Frontal cortex (tissue), 4 donors: Measurements from ENCODE around the gene OGFR. TPM values are rescaled to one million over a fixed set of nuclear protein-coding genes. Genes with fewer than 3 reads are reported as not detected.

Experiments
- DNase-seq, 2 donors: peaks; one replicate each; pipeline ENCODE4 v3.0.0; 2012; ENCODE audit warnings: low spot score in 2 of 2
- FAIRE-seq: peaks from 2 replicates; lab custom pipeline; 2012; peaks lifted over from hg19 to GRCh38; lab: Jason Lieb, UNC
- total RNA-seq: library from RNA; depleted of rRNA; stranded (reverse); fragments of >200 nt; gene quantifications from one replicate; pipeline ENCODE4 v1.2.3, GENCODE V29; 2014
- donor health status: control.
- donor health status: control.
- donor health status: control.

OGFR gene
- total RNA-seq, 1 donor from 2014 or later, result 24.1 TPM

DNA sequence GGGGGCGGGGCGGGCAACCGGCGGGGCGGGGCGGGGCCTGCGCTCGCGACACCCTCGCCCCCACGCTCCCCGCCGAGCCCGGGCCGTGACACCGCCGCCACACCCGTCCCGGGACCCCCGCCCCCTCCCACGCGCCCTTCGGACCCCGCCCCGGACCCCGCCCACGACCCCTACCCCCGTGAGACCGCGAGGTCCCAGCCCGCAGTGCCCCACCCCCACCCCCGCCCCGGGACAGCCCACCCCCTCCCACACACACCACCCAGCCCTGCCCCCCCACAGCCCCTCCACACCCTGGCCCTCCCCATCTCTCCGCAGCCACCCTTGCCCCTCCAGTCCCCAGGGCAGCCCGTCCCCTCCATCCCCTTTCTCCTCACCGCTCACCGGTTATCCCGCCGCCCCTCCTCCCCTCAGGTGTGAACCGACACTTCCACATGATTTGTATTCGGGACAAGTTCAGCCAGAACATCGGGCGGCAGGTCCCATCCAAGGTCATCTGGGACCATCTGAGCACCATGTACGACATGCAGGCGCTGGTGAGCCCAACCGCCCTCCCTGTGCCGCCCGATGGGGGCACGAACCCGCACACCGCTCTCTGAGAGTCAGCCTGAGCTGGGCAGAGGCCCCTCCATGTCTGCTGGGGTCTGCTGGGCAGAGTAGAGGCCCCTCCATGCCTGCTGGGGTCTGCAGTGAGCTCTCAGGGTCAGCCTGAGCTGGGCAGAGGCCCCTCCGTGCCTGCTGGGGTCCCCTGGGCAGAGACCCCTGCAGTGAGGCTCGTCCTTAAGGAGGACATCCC is 7.7 kb upstream of the OGFR start:
- DNase-seq, result no peak
- FAIRE-seq, result no peak

DNA sequence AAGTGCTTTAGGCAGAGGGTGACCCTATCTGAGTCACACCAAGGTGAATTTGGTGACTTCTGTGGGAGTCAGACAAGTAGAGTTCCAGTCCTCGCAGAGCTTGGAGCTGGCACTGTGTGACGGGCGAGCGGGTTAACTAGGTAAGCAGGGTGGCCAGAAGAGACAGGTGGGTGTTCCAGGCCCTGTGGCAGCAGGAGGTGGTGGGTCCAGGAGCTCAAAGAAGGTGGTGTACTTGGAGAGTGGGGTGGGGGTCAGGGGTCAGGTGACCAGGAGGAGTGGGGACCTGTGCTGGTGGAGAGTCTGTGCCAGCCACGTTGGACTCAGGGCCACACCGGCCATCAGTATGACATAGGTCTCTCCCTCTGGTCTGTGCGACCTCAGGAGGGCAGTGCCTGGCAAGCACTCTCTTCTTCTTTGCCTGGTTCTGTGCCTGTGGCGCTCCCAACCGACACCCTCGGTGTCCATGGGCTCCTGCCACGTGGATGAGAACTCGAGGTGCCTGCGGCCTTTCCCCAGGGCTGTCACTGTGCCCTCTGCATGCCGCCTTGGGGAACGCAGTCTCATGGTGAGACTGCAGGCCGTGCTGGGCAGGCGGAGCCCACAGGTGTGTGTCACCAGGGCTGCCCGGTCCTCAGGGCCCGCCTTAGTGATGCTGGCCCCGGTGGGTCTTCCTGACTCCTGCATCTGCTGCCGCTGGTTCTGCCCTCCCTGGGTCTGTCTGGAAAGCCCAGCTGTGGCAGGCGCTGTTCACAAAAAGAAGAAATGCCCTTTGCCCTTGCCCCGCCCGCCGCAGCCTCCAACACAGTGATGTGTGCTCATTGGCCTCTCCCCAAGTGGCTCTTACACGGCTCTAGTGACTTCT is 6.7 kb upstream of the OGFR start:
- no peak for FAIRE-seq
- DNase-seq, result no peak

DNA sequence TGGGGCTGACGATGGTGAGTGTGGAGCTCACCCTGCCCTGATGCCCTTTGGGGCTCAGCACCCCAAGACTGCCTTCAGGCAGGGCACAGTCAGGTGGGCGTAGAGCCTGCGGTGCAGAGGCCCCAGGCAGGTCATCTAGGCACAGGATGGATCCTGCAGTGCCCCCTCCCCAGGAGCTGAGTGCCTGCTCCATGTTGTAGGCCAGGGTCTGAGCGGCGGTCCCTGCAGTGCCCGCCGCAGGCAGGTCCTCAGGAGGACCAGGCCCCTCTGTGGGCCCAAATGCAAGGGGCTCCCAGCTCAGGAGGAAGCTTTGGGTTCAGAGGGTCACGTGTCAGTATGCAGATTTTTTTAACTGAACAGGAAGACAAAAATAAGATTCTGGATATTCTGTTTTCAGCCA is 5.6 kb upstream of the OGFR start:
- DNase-seq, result no peak
- no peak for FAIRE-seq

DNA sequence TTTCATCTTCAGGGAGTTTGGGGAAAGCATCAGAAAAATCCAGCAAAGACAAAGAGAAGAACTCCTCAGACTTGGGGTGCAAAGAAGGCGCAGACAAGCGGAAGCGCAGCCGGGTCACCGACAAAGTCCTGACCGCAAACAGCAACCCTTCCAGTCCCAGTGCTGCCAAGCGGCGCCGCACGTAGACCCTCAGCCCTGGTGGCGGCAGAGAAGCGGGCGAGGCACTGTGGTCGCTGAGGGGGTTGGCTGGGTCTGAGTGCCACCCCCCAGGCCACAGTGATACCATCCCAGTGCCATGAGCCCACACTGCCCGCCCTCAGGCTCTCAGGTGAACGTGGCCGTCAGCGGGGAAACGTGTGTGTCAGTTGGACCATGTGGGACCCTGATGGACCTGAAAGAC is 5.2 kb upstream of the OGFR start:
- DNase-seq, result no peak
- FAIRE-seq, result no peak

DNA sequence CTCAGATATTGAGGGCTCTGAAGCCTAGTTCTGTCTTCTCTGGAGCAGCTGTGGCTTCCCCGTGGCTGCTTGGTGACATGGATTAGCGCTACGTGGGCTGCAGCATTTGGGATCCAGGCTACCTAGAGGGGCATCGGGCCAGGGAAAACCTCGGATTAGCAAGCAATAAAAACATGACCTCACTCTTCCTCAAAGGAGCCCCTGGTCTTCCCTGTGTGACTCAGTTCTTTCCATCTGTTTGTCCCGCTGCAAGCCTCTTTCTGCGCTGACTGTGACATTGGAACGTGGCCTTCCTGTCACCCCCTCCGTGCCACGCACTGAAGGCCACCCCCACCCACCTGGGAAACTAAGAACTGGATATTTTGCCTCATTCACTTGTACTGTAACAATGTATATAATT is 4.8 kb upstream of the OGFR start:
- FAIRE-seq, result no peak
- DNase-seq, result no peak

DNA sequence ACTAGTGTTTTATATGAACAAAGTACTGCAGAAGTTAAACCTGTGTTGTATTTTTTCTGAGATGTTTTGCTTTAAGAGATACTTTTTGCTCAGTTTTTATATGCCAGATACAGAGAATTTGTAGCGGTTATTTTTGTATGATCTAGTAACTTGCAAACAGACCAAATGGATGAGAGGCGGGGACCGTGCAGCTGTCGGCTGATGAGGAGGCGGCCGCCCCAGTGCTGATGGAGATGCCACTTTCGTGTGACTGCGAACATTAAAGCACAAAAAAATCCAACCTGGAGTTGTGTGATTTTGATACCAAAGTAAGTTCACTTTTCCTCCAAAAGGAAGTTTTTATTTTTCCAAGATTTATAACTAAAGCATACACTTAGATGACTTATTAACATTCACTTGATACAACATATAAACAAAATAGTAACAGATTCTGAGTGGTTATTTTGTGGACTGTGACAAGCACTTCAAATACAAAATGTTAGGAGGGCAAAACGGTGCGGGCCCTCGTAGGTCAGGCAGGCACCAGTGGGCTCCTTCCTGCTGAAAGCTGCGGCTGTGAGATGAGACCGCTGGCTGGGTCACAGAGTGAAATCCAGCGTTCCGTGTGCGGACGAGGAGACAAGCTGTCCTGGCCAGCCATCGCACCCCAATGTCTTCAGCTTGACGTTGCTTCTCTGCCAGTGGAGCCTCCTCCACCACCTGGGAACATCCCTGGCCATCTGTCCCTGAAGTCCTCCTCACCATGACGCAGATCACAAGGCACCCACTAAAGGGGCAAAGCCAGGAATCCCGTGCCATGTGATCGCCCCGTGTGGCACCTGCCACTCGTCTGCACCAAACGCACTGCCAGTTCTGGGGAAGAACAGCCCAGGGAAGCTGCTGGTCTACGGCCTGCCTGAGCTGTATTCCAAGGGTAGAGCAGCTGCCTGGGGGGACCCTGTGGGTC is 4.0 kb upstream of the OGFR start:
- FAIRE-seq, result no peak
- no peak for DNase-seq

DNA sequence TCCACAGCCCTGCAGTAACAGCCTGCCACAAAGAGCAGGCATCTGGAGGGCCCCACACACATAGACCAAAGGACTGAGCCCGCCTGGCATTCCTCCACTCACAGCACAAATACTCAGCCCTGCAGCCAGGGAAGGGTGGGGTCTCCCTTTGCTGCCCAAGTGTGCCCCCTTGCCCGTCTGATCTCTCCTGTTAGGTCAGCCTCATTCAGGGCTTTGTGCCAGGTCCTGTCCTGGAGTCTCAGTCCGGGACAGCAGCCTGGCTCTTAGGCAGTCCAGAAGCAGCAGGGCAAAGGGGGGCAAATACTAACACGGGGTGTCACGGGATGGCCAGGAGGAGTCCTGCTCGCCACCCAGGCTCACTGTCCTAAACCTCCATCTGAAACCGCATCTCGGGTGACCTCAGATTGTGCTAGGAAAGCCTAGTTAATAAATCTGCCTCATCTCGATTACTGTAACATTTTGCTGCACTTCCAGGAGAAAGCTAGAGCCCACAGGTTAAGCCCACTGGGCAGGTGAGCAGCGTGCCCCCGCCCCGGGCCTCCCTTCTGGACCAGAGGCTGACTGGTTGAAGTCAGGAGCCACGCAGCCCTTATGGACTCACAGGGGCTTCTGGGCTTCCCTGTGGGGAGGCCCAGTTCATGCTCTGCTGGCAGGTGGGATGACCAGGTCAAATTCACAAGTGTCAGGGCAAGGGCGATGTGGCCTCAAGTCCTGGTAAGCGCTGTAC is 3.2 kb upstream of the OGFR start:
- no peak for DNase-seq
- FAIRE-seq, result no peak

DNA sequence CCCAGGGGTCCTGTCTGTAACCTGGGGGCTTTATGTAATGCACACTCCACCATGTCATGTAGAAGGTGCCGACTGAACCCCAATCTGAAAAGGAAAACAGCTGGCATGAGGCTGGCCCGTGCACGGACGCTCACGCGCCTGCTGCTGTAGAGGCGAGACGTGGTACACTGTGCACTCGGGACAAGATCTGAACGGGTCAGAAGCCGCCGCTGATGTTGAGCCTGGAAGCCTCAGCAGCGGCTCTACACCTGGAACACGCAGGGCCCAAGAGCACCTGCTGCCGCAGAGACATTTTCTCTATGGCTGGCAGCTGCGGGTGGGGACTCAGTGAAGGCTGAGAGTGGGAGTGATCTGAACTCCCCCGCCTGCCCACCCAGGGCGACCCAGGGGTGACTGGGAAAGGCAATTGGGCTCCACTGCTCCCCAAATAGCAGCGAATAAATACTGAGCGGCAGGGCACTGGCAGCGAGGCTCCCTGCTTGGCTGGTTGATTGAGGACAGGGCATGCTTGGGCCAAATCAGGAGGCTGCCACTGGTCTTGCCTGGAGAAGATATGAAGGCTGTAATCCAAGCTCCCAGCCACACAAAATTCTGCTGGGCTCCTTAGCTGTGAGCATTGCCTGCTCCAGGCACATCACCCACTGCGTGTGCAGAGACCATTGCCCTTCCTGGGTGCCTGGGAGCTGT is 2.5 kb upstream of the OGFR start:
- DNase-seq, result no peak
- no peak for FAIRE-seq

DNA sequence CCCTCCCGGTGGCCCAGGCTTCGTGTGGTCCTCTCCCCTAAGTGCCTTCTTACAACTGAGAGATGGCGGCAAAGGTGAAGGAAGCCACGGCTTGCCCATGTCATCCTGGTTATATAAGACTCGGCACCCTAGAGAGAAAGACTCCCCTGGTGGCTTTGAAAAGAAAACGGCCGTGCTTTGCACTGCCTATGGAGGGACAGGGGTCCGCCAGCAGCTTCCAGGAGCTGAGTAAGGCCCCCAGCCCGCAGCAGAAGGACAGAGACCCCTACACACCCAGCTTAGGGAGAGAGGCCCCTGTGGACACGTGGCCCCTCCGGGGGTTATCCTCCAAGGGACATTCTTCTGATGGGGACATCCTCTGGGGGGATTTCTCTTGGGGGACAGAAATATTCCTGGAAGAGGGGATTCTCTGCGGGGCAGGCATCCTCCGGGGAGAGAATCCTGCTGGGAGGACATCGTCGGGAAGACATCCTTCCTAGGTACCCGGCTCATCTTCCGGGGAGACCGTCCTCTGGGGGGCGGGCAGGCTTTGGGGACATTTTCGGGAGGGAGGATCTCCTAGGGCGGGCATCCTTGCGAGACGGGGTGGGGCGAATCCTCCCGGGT is 511 bp upstream of the OGFR start:
- DNase-seq, result no peak
- FAIRE-seq, result no peak

DNA sequence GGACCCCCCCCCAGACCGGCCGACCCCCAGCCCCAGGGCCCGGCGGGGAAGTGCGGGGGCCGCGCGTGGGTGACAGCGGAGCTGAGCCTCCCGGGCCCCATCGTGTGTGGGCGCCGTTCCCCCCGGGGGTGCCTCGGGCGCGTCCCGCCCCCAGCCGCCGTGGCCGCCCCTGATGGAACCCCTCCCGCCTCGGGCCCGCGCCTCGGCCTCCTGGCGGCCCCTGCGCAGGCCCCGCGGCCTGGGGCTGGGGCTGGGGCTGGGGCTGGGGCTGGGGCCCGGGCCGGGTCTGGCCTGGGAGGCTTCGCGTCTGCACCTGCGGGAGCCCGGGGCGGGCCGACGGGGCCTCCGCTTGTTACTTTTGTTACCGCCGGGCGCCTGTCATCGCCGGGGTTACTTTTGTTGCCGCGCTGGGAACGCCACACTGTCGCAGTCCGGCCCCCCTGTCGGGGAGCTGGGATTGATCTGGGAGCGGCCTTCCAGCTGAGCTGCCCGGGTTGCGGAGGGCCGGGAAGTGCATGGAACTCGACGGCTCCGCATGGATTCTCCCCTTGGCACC is 598 bp downstream of the OGFR start:
- FAIRE-seq (no peak), DNase-seq (peak in 1 of 2 donors; percentile 62)

DNA sequence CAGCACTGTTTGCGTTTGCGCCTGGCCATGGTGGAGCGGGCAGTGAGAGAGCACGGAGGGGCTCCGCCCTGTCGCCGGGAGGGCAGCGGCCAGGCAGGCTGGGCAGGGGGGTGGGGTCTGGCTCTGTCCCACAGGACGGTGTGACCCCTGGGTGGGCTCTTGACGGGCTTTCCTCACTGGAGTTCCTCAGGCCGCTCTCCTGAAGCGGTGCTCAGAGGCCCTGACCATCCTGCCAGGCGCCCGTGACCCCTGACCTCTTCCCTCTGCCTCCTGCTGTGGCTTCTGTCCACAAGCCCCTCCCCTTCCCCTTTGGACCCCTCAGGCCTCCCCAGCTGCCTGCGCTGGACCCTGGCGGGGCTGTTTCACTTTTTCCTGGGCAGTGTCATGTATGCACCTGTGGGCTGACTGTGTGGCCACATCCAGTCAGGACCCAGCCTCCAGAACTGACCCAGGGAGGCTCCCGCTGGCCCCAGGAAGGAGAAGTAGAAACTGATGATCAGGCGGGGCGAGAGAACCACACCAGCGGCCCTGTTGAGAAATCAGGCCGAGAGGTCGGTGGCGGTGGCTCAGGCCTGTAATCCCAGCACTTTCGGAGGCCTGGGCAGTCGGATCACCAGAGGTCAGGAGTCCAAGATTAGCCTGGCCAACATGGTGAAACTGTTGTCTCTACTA is 1.2 kb downstream of the OGFR start:
- FAIRE-seq, result no peak
- DNase-seq, result no peak

DNA sequence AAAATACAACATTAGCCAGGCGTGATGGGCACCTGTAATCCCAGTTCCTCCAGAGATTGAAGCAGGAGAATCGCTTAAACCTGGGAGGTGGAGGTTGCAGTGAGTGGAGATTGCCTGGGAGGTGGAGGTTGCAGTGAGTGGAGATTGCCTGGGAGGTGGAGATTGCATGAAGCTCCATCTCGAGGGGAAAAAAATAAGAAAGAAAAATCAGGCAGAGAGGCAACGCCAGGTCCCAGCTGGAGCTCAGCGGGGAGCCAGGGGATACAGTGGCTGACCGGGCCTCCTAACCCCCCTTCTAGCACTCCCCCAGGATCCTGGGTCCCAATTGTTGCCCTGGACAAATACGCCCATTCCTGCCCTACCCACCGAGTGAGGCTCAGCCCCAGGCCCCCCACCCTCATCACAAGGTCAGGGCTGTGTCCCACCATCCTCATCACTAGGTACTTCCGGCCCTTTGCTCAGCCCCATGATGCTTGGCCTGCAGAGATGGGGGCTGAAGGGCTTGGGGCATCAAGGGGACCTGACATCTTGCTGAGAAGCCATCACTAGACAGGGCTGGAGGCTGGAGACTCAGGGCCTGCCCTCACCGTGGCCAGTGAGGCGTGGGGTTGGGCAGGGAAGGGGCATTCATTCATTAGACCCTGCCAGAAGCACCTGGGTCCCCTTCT is 1.9 kb downstream of the OGFR start:
- FAIRE-seq (no peak), DNase-seq (no peak)

DNA sequence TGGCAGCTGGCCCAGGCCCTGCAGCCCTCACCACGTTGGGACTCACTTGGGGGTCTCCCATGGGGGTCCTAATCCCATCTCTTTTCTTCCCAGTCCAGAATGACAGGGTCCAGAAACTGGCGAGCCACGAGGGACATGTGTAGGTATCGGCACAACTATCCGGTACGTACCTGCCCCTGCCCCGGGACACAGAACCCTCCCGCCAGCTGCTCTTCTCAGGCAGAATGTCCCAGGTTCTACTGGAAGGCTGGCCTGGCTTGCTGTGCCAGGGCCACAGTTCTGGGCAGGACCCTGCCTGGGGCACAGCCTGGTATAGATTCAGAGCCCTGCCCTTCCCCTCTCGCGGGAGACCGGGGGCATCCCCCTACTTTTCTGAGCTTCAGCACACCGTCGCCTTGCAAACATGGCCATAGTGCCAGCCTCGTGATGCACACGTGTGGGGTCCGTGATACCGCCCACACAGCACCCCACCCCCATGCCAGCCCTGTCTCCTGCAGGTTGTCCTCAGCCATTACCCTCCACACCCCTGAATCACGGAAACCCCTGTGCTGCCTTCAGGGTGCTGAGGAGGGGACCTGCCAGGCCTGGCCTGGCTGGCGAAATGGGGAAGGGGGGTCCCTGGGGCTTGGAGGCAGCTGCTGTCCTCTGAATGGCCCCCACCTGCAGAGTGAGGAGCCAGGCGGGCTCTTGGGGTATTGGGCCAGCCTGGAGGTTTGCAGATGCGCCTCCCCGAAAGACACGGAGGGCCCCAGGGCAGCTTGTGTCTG is 3.0 kb downstream of the OGFR start:
- no peak for DNase-seq
- no peak for FAIRE-seq

DNA sequence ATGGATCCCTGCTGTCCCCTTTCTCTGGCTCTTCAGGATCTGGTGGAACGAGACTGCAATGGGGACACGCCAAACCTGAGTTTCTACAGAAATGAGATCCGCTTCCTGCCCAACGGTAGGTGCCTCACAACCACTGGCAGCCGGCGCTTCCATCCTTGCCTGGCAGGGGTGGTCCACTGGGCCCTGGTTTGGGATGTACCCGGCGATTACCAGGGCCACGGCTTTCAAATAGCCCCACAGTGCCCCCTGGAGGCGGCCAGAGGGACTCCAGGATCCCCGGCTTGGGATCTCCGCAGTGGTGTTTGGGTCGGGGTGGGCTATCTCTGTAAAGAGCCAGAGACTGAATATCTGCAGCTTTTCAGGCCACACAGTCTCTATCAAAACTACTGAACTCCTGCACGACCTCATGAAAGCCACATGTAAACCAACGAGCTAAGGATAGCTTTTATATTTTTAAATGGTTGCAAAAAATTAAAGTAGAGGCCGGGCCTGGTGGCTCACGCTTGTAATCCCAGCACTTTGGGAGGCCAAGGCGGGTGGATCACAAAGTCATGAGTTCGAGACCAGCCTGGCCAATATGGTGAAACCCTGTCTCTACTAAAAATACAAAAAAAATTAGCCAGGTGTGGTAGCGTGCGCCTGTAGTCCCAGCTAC is 3.7 kb downstream of the OGFR start:
- FAIRE-seq, result no peak
- DNase-seq, result peak; percentile 70 to 81

DNA sequence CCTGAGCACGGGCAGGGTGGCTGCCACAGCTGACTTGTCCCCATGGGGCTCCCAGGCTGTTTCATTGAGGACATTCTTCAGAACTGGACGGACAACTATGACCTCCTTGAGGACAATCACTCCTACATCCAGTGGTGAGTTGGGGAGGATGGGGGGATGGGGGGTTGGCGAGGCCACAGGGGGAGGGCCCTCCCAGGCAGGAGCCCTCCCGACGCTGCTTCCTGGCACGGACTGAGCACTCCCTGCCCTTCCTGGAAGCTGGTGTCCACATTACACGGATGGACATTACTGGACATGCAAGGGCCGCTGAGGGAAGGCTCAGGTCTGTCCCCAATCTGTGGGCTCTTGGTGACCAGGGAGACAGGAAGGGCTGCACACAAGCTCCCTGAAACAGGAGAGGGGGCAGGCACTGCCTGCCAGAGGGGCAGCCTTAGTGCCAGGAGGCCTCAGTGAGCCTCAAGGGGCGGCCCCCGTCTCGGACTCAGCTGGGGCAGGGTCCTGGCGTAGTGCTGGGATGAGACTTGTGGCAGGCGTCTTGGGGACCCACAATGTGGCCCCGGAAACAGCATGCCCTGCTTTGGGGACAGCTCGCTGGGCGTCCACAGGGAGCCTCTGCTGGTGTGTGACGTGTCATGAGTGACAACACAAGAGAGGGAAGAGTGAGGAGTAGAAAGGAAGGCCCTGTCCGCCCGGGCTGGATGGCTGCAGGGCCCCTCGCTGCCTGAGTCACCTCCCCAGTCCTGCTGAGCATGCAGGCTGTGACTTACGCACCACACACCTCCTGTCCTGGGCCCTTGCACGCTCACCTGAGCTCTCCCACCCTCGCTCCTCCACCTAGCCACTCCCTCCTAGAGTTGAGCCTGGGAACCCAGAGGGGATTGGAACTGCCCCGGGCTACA is 5.1 kb downstream of the OGFR start:
- no peak for FAIRE-seq
- no peak for DNase-seq
